ENCODE results near the gene BICRA.

The BICRA gene

GRCh38 chr19:47703301-47703700, 94.4 kb downstream of the BICRA start:
- H3K9ac ChIP-seq (ENCODE audit: low read length) = no peak overlapping the region
- H3K4me2 ChIP-seq (ENCODE audit: low read depth, low read length) = no peak overlapping the region
- no peaks in the 10 kb centered on the region for H3K36me3 ChIP-seq (replicated peaks; ENCODE audit: insufficient read depth, low read length)
- H2AFZ ChIP-seq (ENCODE audit: low read length) = no peak overlapping the region
- no peaks in the 10 kb centered on the region for H3K4me1 ChIP-seq (ENCODE audit: low read length)
- no peak overlapping the region for H3K4me3 ChIP-seq (ENCODE audit: low read length)
- no peaks in the 10 kb centered on the region for H4K20me1 ChIP-seq (ENCODE audit: insufficient read depth, low read length)
- no peaks in the 10 kb centered on the region for H3K79me2 ChIP-seq (ENCODE audit: low read length)
- H3K27ac ChIP-seq (ENCODE audit: low read length) = no peak overlapping the region
- TF ChIP-seq EZH2phosphoT487 (IDR thresholded peaks at IDR 0.05; ENCODE audit: low read length) (no peak), CTCF (IDR thresholded peaks at IDR 0.05; ENCODE audit: low read length) (no peak), EZH2 (optimal IDR thresholded peaks at IDR 0.05; ENCODE audit: low read depth, low read length) (no peak)
- H3K27me3 ChIP-seq (replicated peaks; ENCODE audit: insufficient read depth, low read length) = peaks cover 4% of the 10 kb centered on the region
- no peaks in the 10 kb centered on the region for H3K9me3 ChIP-seq (replicated peaks; ENCODE audit: insufficient read depth, low read length)
- no peaks in the 10 kb centered on the region for H3K9me2 ChIP-seq (replicated peaks; ENCODE audit: insufficient read depth, low read length)
- H3F3A ChIP-seq (ENCODE audit: insufficient read depth, low read length) = no peaks in the 10 kb centered on the region
- DNase-seq = no peak

GRCh38 chr19:47704024-47704423, 95.1 kb downstream of the BICRA start:
- Histone ChIP-seq H3K27ac (ENCODE audit: low read length) (no peak overlapping the region), H3F3A (ENCODE audit: insufficient read depth, low read length) (no peaks in the 10 kb centered on the region), H3K27me3 (replicated peaks; ENCODE audit: insufficient read depth, low read length) (peaks cover 7% of the 10 kb centered on the region), H3K9me2 (replicated peaks; ENCODE audit: insufficient read depth, low read length) (no peaks in the 10 kb centered on the region), H3K36me3 (replicated peaks; ENCODE audit: insufficient read depth, low read length) (no peaks in the 10 kb centered on the region), H3K4me2 (ENCODE audit: low read depth, low read length) (no peak overlapping the region), H3K4me3 (ENCODE audit: low read length) (no peak overlapping the region), H3K9ac (ENCODE audit: low read length) (no peak overlapping the region), H3K9me3 (replicated peaks; ENCODE audit: insufficient read depth, low read length) (no peaks in the 10 kb centered on the region), H3K79me2 (ENCODE audit: low read length) (no peaks in the 10 kb centered on the region), H3K4me1 (ENCODE audit: low read length) (no peaks in the 10 kb centered on the region), H2AFZ (ENCODE audit: low read length) (no peak overlapping the region), H4K20me1 (ENCODE audit: insufficient read depth, low read length) (no peaks in the 10 kb centered on the region)
- DNase-seq = no peak
- no peak for TF ChIP-seq EZH2phosphoT487 (IDR thresholded peaks at IDR 0.05; ENCODE audit: low read length)
- no peak for TF ChIP-seq CTCF (IDR thresholded peaks at IDR 0.05; ENCODE audit: low read length)
- no peak for TF ChIP-seq EZH2 (optimal IDR thresholded peaks at IDR 0.05; ENCODE audit: low read depth, low read length)

GRCh38 chr19:47704656-47705055, 95.7 kb downstream of the BICRA start:
- Histone ChIP-seq H3F3A (ENCODE audit: insufficient read depth, low read length) (no peaks in the 10 kb centered on the region), H3K4me3 (ENCODE audit: low read length) (no peak overlapping the region)

More at GRCh38 chr19:47704656-47705055, 95.7 kb downstream of the BICRA start:
- Histone ChIP-seq H3K9me3 (replicated peaks; ENCODE audit: insufficient read depth, low read length) (no peaks in the 10 kb centered on the region), H4K20me1 (ENCODE audit: insufficient read depth, low read length) (no peaks in the 10 kb centered on the region), H3K9me2 (replicated peaks; ENCODE audit: insufficient read depth, low read length) (no peaks in the 10 kb centered on the region), H3K36me3 (replicated peaks; ENCODE audit: insufficient read depth, low read length) (no peaks in the 10 kb centered on the region), H3K4me1 (ENCODE audit: low read length) (no peaks in the 10 kb centered on the region), H3K4me2 (ENCODE audit: low read depth, low read length) (no peak overlapping the region), H3K27me3 (replicated peaks; ENCODE audit: insufficient read depth, low read length) (peaks cover 13% of the 10 kb centered on the region), H3K27ac (ENCODE audit: low read length) (no peak overlapping the region), H3K79me2 (ENCODE audit: low read length) (no peaks in the 10 kb centered on the region), H2AFZ (ENCODE audit: low read length) (no peak overlapping the region), H3K9ac (ENCODE audit: low read length) (no peak overlapping the region)
- no peak for TF ChIP-seq CTCF (IDR thresholded peaks at IDR 0.05; ENCODE audit: low read length)
- no peak for TF ChIP-seq EZH2 (optimal IDR thresholded peaks at IDR 0.05; ENCODE audit: low read depth, low read length)
- TF ChIP-seq EZH2phosphoT487 (IDR thresholded peaks at IDR 0.05; ENCODE audit: low read length) = no peak
- DNase-seq = no peak
